Neuron (in vitro differentiated cells): ENCODE data around the gene SPATS1.
"Not testable (repeated sequence)": the region's sequence is repeated elsewhere in the genome, so short reads cannot be mapped to it uniquely, and the experiment has no call there.

Source experiments
- H2AFZ ChIP-seq: one replicate; pipeline ENCODE4 v1.6.1; 2013; ENCODE audit warnings: low read depth, mild to moderate bottlenecking, inconsistent platforms, low read length, moderate library complexity
- H3K27me3 ChIP-seq: one replicate; pipeline ENCODE4 v1.6.1; 2013; ENCODE audit warnings: low read length; ENCODE audit not compliant: insufficient read depth
- H3K36me3 ChIP-seq: one replicate; pipeline ENCODE4 v1.6.1; 2013; ENCODE audit warnings: low read length; ENCODE audit not compliant: insufficient read depth
- H3K4me1 ChIP-seq: one replicate; pipeline ENCODE4 v1.6.1; 2013; ENCODE audit warnings: low read length; ENCODE audit not compliant: insufficient read depth
- H3K4me3 ChIP-seq: 2 replicates; pipeline ENCODE4 v1.5.1; 2013; ENCODE audit warnings: mild to moderate bottlenecking, low read length, moderate library complexity
- H3K9me3 ChIP-seq: one replicate; pipeline ENCODE4 v1.6.1; 2013; ENCODE audit warnings: low read length

Gene SPATS1

DNA sequence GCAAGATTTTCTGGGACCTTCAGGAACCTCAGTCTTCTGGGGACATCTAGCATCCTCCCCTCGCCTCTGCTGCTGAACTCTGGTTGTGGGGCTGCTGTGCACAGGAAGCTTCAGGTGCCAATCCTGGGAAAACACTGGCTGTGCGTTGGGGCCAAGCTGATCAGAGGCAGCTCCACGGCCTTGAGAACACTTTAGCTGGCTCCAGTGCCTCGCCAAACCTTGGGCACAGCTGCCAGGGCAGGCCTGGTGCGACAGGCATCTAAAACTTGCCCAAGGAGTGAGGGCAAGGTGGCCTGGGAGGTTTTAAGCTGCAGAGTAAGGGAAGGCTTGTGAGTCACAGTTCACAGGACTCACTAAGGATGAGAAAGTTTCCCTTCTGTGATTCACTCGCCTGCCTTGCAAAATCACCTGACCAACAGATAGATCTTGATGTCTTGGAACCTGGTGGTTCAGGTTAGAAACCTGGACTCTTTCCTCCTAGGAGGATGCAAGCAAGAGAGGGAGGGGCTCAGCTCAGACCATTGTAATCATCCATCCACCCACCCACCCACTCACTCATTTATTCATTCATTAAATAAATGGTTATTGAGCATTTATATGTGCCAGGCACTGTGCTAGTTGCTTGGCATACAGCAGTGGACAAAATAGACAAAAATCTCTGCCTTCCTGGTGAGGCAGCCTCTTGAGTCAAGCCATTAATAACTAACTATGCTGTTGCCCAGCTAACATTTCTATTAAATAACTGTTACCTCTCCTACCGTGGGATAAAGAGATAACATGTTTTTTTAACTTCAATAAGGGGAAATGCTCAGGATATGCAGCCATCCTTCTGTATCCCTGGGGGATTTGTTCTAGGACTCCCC lies 2.5 kb upstream of the SPATS1 start:
- H3K27me3 ChIP-seq = peaks cover 16% of the 10 kb centered on the region
- H3K4me1 ChIP-seq = peaks cover 24% of the 10 kb centered on the region
- H3K36me3 ChIP-seq = no peaks in the 10 kb centered on the region
- H3K4me3 ChIP-seq = no peak overlapping the region
- peaks cover 2% of the 10 kb centered on the region for H3K9me3 ChIP-seq
- H2AFZ ChIP-seq = no peak overlapping the region

DNA sequence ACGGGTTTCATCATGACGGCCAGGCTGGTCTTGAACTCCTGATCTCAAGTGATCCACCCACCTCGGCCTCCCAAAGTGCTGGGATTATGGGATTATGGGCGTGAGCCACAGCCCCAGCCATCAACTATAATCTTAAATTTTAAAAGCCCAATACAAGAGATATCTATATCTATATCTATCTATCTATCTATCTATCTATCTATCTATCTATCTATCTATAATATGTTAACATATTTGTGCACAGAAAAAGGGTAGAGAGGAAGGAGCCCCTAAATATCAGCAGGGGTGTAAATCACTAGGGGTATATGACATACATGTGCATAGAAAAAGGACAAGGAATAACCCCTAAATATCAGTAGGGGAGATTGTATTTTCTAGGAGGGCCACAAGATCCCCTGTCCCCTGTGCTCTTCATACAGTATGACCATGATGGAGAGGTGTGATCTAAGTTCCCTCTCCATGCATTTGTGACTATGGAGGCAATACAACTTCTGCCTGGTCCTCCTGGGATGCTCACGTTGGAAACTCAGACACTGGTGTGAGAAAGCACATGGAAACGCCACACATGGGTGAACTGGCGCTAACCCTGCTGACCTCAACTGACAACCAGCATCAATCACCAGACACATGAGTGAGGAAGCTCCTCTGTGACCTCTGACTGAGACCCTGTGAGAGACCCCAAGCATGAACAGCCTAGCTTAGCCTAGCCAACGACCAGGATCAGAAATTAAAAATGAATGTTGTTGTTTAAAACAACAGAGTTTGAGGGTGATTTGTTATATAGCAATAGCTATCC lies 1.2 kb upstream of the SPATS1 start:
- no peak overlapping the region for H3K4me3 ChIP-seq
- peaks cover 2% of the 10 kb centered on the region for H3K9me3 ChIP-seq
- no peaks in the 10 kb centered on the region for H3K36me3 ChIP-seq
- peaks cover 24% of the 10 kb centered on the region for H3K4me1 ChIP-seq
- no peak overlapping the region for H2AFZ ChIP-seq
- peaks cover 18% of the 10 kb centered on the region for H3K27me3 ChIP-seq

DNA sequence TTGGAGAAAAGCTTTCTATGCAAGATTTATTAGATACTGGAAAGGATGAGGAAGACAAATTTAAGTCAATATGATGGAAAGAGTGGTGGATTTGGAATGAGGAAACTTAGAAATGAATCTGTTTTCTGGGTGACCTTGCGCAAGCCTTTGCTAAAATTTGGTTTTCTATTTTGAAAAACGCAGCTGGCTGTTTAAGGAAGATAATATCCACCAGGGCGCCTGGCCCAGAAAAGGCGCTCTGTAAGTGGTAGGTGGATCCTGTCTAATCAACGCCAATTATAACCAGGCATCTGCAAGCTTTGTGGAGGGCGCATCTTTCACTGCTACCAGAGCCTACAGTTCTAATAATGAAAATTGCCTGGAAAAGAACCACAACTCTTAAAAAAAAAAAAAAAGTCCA lies 398 bp upstream of the SPATS1 start:
- peaks cover 24% of the 10 kb centered on the region for H3K4me1 ChIP-seq
- peaks cover 18% of the 10 kb centered on the region for H3K27me3 ChIP-seq
- peak overlapping the region; percentile 43 for H2AFZ ChIP-seq
- H3K36me3 ChIP-seq = no peaks in the 10 kb centered on the region
- H3K4me3 ChIP-seq = no peak overlapping the region
- H3K9me3 ChIP-seq = peaks cover 2% of the 10 kb centered on the region

DNA sequence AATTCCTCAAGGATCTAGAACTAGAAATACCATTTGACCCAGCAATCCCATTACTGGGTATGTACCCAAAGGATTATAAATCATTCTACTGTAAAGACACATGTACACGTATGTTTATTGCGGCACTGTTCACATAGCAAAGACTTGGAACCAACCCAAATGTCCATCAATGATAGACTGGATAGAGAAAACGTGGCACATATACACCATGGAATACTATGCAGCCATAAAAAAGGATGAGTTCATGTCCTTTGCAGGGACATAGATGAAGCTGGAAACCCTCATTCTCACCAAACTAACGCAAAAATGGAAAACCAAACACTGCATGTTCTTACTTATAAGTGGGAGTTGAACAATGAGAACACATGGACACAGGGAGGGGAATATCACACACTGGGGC lies 4.4 kb downstream of the SPATS1 start:
- not testable (repeated sequence) for H3K36me3 ChIP-seq, H2AFZ ChIP-seq, H3K4me3 ChIP-seq, H3K4me1 ChIP-seq, H3K9me3 ChIP-seq
- H3K27me3 ChIP-seq = peaks cover 18% of the 10 kb centered on the region

DNA sequence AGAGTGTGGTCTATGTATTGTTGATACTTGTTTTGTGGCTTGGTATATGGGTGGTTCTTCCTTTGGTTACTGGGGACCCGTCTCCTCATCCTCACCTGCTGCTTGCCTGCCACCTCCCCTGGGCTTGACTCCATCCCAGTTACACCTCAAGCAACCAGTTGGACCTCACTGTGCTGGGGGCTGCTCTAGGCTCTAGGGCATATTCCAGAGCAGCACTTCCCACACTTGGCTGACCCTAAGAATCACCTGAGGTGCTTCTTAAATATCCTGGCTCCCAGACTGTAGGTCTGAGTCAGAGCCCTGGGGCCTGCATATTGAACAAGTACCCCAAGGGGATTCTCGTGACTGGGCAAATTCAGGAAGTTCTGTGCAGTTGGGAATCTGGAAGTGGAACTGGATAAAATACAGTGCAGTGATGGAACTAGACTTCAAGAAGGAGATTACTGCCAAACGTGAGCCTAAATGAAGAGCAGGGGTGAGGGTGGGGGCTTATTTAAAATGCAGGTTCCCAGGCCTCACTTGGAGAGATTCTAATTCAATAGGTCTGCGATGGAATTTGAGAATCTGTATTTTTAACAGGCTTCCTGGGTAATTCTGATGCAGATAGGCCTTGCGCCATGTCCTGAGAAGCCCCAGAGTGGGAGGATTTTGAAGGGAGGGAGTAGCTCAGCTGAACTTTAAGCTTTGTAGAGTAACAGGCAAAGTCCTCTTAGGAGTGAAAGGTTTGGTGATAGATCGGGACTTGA lies 7.6 kb downstream of the SPATS1 start:
- no peaks in the 10 kb centered on the region for H3K4me1 ChIP-seq
- no peak overlapping the region for H3K4me3 ChIP-seq
- H3K36me3 ChIP-seq = no peaks in the 10 kb centered on the region
- no peak overlapping the region for H2AFZ ChIP-seq
- peaks cover 1% of the 10 kb centered on the region for H3K27me3 ChIP-seq
- H3K9me3 ChIP-seq = no peaks in the 10 kb centered on the region

DNA sequence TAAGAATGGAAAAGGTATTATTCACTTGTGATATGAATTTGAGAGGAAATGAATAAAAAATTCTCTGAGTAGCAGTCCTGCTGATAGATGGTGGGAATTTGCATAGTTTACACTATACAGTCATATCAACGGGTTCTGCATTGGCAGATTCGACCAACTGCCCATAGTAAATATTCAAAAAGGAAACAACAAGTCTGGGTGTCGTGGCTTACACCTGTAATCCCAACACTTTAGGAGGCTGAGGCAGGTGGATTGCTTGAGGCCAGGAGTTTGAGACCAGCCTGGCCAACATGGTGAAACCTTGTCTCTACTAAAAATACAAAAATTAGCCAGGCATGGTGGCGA lies 8.2 kb downstream of the SPATS1 start:
- H3K9me3 ChIP-seq, H2AFZ ChIP-seq, H3K4me1 ChIP-seq, H3K36me3 ChIP-seq, H3K27me3 ChIP-seq, H3K4me3 ChIP-seq: not testable (repeated sequence)

GRCh38 chr6:44352259-44352658 lies 9.8 kb downstream of the SPATS1 start:
- H3K4me3 ChIP-seq = no peak overlapping the region
- no peak overlapping the region for H2AFZ ChIP-seq
- peaks cover 5% of the 10 kb centered on the region for H3K27me3 ChIP-seq
- no peaks in the 10 kb centered on the region for H3K36me3 ChIP-seq
- no peaks in the 10 kb centered on the region for H3K9me3 ChIP-seq
- H3K4me1 ChIP-seq = no peaks in the 10 kb centered on the region

GRCh38 chr6:44353336-44353735 lies 10.9 kb downstream of the SPATS1 start:
- Histone ChIP-seq H3K27me3 (peaks cover 5% of the 10 kb centered on the region), H3K36me3 (no peaks in the 10 kb centered on the region), H3K4me3 (no peak overlapping the region), H2AFZ (no peak overlapping the region), H3K4me1 (no peaks in the 10 kb centered on the region), H3K9me3 (no peaks in the 10 kb centered on the region)

- no peaks in the 10 kb centered on the region for H3K36me3 ChIP-seq
- no peak overlapping the region for H2AFZ ChIP-seq
- no peaks in the 10 kb centered on the region for H3K4me1 ChIP-seq
- H3K27me3 ChIP-seq = peaks cover 5% of the 10 kb centered on the region
- H3K9me3 ChIP-seq = no peaks in the 10 kb centered on the region
- no peak overlapping the region for H3K4me3 ChIP-seq
These were observed 13.2 kb downstream of the SPATS1 start for GRCh38 chr6:44355640-44356039.

- Histone ChIP-seq H3K27me3 (peaks cover 5% of the 10 kb centered on the region), H3K36me3 (no peaks in the 10 kb centered on the region), H2AFZ (no peak overlapping the region), H3K9me3 (no peaks in the 10 kb centered on the region), H3K4me3 (no peak overlapping the region), H3K4me1 (no peaks in the 10 kb centered on the region)
These were observed 14.0 kb downstream of the SPATS1 start for GRCh38 chr6:44356487-44356886.

- peaks cover 5% of the 10 kb centered on the region for H3K27me3 ChIP-seq
- H3K4me3 ChIP-seq = no peak overlapping the region
- no peaks in the 10 kb centered on the region for H3K9me3 ChIP-seq
- H2AFZ ChIP-seq = no peak overlapping the region
- H3K36me3 ChIP-seq = no peaks in the 10 kb centered on the region
- H3K4me1 ChIP-seq = no peaks in the 10 kb centered on the region
These were observed 17.5 kb downstream of the SPATS1 start for GRCh38 chr6:44359973-44360372.

GRCh38 chr6:44361947-44362346 lies 19.5 kb downstream of the SPATS1 start:
- Histone ChIP-seq H2AFZ (no peak overlapping the region), H3K4me3 (no peak overlapping the region), H3K4me1 (no peaks in the 10 kb centered on the region), H3K36me3 (no peaks in the 10 kb centered on the region), H3K9me3 (no peaks in the 10 kb centered on the region), H3K27me3 (no peaks in the 10 kb centered on the region)

GRCh38 chr6:44363377-44363926 lies 21.0 kb downstream of the SPATS1 start:
- Histone ChIP-seq H3K36me3 (no peaks in the 10 kb centered on the region), H3K4me1 (no peaks in the 10 kb centered on the region), H3K4me3 (no peak overlapping the region), H3K27me3 (no peaks in the 10 kb centered on the region), H2AFZ (no peak overlapping the region), H3K9me3 (no peaks in the 10 kb centered on the region)
